A549 (cell line): ENCODE data around the gene HAS3.

Experiments
- CEBPB ChIP-seq, 2 experiments: fragments of >200 bp in 1 of 2; sonication (Bioruptor Twin) in 1 of 2; formaldehyde crosslinking in 1 of 2; IDR thresholded peaks; 2 replicates each; pipeline ENCODE4 v1.6.1; 2012 to 2016
- CHD2 ChIP-seq: fragments of 150-350 bp; IDR thresholded peaks from 2 replicates; pipeline ENCODE4 v1.6.1; 2014; ENCODE audit warnings: low read length; ENCODE audit not compliant: partially characterized antibody
- EP300 ChIP-seq, 2 experiments: fragments of >200 bp; sonication (Bioruptor Twin); formaldehyde crosslinking; IDR thresholded peaks; 2 replicates in 1 of 2; 3 replicates in 1 of 2; pipeline ENCODE4 v1.6.1; 2016 to 2017
- ESRRA ChIP-seq: fragments of 150-350 bp; IDR thresholded peaks from 2 replicates; pipeline ENCODE4 v1.6.1; 2014; ENCODE audit warnings: mild to moderate bottlenecking, low read length, borderline replicate concordance
- JUN ChIP-seq, 2 experiments: fragments of >200 bp; sonication (Bioruptor Twin); formaldehyde crosslinking; IDR thresholded peaks; 2 replicates in 1 of 2; 3 replicates in 1 of 2; pipeline ENCODE4 v1.6.1; 2016 to 2017
- MAFK ChIP-seq: fragments of 450-650 bp; IDR thresholded peaks from 2 replicates; pipeline ENCODE4 v1.6.1; 2014; ENCODE audit not compliant: partially characterized antibody
- PHF8 ChIP-seq: fragments of 200-600 bp; sonication (generic); IDR thresholded peaks from 2 replicates; pipeline ENCODE4 v1.6.1; 2016; ENCODE audit warnings: low read depth, mild to moderate bottlenecking, antibody characterized with exemption, moderate library complexity, borderline replicate concordance
- POLR2A ChIP-seq: IDR thresholded peaks from 2 replicates; pipeline ENCODE4 v1.6.1; 2012; ENCODE audit warnings: mild to moderate bottlenecking, low read length
- RAD21 ChIP-seq, 2 experiments: fragments of >200 bp in 1 of 2; sonication (Bioruptor Twin) in 1 of 2; formaldehyde crosslinking in 1 of 2; IDR thresholded peaks in 1 of 2; conservative IDR thresholded peaks in 1 of 2; 2 replicates in 1 of 2; 3 replicates in 1 of 2; pipeline ENCODE4 v1.6.1; 2012 to 2018; ENCODE audit warnings: inconsistent platforms in 1 of 2
- RFX5 ChIP-seq: fragments of 450-650 bp; IDR thresholded peaks from 2 replicates; pipeline ENCODE4 v1.7.1; 2014; ENCODE audit warnings: antibody characterized with exemption, mild to moderate bottlenecking, moderate library complexity
- SMC3 ChIP-seq: fragments of >200 bp; sonication (Bioruptor Twin); formaldehyde crosslinking; IDR thresholded peaks from 3 replicates; pipeline ENCODE4 v1.6.1; 2018; ENCODE audit warnings: inconsistent platforms
- ZNF302 ChIP-seq: fragments of 250-450 bp; sonication (Bioruptor Pico); IDR thresholded peaks from 2 replicates; pipeline ENCODE4 v1.9.0; 2021; ENCODE audit warnings: inconsistent platforms, mild to moderate bottlenecking, moderate library complexity
- TF ChIP-seq, protein P1 (sequence below): fragments of >200 bp; sonication (Bioruptor Twin); formaldehyde crosslinking; IDR thresholded peaks from 3 replicates; pipeline ENCODE4 v1.5.1; 2016
- TF ChIP-seq, protein P2 (sequence below): fragments of 250-450 bp; sonication (Bioruptor Pico); IDR thresholded peaks from 2 replicates; pipeline ENCODE4 v1.5.0; 2021; ENCODE audit warnings: mild to moderate bottlenecking, moderate library complexity, borderline replicate concordance

DNA sequence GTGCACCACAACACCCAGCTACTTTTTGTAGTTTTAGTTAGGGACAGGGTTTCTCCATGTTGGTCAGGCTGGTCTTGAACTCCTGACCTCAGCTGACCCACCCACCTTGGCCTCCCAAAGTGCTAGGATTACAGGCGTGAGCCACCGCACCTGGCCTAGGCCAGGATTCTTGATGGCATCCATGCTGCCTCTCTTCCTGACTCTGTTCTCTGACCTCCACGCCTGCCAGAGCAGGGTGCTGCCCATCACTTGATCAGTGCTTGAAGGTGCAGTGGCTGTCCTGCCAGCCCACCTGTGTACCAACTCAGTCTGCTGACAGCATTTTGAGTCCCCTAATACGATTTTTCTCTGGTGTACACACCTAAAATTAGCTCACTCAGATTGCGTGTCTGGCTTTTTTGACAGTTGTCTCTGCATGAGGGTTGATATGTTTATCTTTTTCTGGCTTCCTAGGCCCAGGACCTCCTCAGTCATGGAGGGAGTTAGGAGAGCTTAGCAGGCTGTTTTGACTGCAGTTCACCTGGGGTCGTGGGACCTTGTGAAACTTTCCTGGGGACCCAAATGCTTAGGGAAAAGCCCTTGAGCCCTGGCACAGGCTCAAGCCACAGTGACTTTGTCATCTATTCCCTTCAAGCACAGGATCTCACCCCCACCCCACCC is 5.9 kb downstream of the HAS3 start:
- TF ChIP-seq CEBPB (IDR thresholded peaks at IDR 0.05): no peak
- TF ChIP-seq, protein P1, sequence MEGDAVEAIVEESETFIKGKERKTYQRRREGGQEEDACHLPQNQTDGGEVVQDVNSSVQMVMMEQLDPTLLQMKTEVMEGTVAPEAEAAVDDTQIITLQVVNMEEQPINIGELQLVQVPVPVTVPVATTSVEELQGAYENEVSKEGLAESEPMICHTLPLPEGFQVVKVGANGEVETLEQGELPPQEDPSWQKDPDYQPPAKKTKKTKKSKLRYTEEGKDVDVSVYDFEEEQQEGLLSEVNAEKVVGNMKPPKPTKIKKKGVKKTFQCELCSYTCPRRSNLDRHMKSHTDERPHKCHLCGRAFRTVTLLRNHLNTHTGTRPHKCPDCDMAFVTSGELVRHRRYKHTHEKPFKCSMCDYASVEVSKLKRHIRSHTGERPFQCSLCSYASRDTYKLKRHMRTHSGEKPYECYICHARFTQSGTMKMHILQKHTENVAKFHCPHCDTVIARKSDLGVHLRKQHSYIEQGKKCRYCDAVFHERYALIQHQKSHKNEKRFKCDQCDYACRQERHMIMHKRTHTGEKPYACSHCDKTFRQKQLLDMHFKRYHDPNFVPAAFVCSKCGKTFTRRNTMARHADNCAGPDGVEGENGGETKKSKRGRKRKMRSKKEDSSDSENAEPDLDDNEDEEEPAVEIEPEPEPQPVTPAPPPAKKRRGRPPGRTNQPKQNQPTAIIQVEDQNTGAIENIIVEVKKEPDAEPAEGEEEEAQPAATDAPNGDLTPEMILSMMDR: no peak
- no peak for TF ChIP-seq JUN (IDR thresholded peaks at IDR 0.05)
- no peak for TF ChIP-seq RFX5
- TF ChIP-seq MAFK: no peak
- TF ChIP-seq ZNF302: no peak
- TF ChIP-seq EP300 (IDR thresholded peaks at IDR 0.05): no peak
- TF ChIP-seq RAD21 (conservative IDR thresholded peaks at IDR 0.05 in 1 of 2, IDR thresholded peaks at IDR 0.05 in 1 of 2): no peak
- no peak for TF ChIP-seq PHF8
- no peak for TF ChIP-seq ESRRA
- TF ChIP-seq, protein P2, sequence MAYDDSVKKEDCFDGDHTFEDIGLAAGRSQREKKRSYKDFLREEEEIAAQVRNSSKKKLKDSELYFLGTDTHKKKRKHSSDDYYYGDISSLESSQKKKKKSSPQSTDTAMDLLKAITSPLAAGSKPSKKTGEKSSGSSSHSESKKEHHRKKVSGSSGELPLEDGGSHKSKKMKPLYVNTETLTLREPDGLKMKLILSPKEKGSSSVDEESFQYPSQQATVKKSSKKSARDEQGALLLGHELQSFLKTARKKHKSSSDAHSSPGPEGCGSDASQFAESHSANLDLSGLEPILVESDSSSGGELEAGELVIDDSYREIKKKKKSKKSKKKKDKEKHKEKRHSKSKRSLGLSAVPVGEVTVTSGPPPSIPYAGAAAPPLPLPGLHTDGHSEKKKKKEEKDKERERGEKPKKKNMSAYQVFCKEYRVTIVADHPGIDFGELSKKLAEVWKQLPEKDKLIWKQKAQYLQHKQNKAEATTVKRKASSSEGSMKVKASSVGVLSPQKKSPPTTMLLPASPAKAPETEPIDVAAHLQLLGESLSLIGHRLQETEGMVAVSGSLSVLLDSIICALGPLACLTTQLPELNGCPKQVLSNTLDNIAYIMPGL (CRISPR knock-in tag): no peak
- no peak for TF ChIP-seq POLR2A
- TF ChIP-seq SMC3: no peak
- TF ChIP-seq CHD2: no peak
